Measurements from ENCODE around the gene CMAS. TPM values are rescaled to one million over a fixed set of nuclear protein-coding genes. Genes with fewer than 3 reads are reported as not detected.

The CMAS gene
- total RNA-seq, 1 experiment from 2014 or later = 36.1 TPM

DNA sequence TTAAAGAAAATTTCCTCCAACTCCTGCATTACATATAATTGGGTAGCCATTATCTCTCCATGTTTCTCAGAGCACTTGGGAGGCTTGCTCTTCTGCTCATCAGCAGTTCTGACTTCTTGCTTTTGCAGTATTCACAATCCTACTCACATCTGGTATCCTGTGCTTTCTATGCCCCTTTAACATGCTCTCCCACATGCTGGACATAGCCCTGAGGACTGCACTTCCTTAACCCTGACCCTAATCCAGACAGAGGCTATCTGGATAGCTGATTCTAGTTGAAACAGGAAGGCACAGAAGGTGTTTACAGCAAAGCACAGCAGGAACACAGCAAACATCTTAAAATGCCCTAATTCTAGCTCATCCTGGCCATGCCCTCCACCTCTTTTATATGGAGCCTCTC, 7.3 kb upstream of the CMAS start:
- Histone ChIP-seq H3K4me1 (ENCODE audit: control insufficient read depth in 1 of 2, insufficient read depth in 2 of 2, low read length in 2 of 2) (peaks cover 0 to 4% of the 10 kb centered on the region in 2 experiments; a peak in 1 of 4 replicates), H4K20me1 (ENCODE audit: insufficient read depth) (no peaks in the 10 kb centered on the region), H3K27ac (ENCODE audit: low read depth, low read length) (no peak overlapping the region), H3K4me2 (ENCODE audit: low read length) (no peak overlapping the region), H3K9me3 (ENCODE audit: control insufficient read depth in 1 of 2, insufficient read depth in 1 of 2, low read depth in 1 of 2, low read length in 2 of 2) (no peaks in the 10 kb centered on the region), H3K4me3 (replicated peaks in 1 of 2; ENCODE audit: low read depth in 1 of 2, low read length in 2 of 2) (no peak overlapping the region), H3K9me2 (ENCODE audit: insufficient read depth) (no peaks in the 10 kb centered on the region), H3K79me2 (ENCODE audit: insufficient read depth, low read length) (no peaks in the 10 kb centered on the region), H3K27me3 (ENCODE audit: insufficient read depth, low read length) (no peaks in the 10 kb centered on the region), H2AFZ (ENCODE audit: low read depth, low read length, poor library complexity, severe bottlenecking) (no peak overlapping the region), H3K9ac (ENCODE audit: low read length) (no peak overlapping the region), H3K36me3 (ENCODE audit: control insufficient read depth in 1 of 2, insufficient read depth in 2 of 2, low read length in 2 of 2) (no peaks in the 10 kb centered on the region)
- intact Hi-C loops (cut with micrococcal nuclease) = no loop called here
- no peak for ATAC-seq
- TF ChIP-seq SIN3A (IDR thresholded peaks at IDR 0.05; ENCODE audit: low read depth) (no peak), ELF1 (IDR thresholded peaks at IDR 0.05; ENCODE audit: borderline replicate concordance, low read depth) (no peak), SRF (IDR thresholded peaks at IDR 0.05; ENCODE audit: low read depth) (no peak), EZH2phosphoT487 (IDR thresholded peaks at IDR 0.05; ENCODE audit: borderline replicate concordance) (no peak), ZFX (IDR thresholded peaks at IDR 0.05) (no peak), ZNF274 (IDR thresholded peaks at IDR 0.05; ENCODE audit: low read depth, low read length) (no peak), EGR1 (IDR thresholded peaks at IDR 0.05; ENCODE audit: low read depth) (no peak), SP1 (IDR thresholded peaks at IDR 0.05; ENCODE audit: low read depth) (no peak), CBX3 (IDR thresholded peaks at IDR 0.05; ENCODE audit: low read depth) (no peak), POLR2A (IDR thresholded peaks at IDR 0.05; ENCODE audit: borderline replicate concordance, extremely low read depth, insufficient read depth, insufficient read length) (no peak), FOSL1 (IDR thresholded peaks at IDR 0.05; ENCODE audit: low read depth) (no peak), CEBPB (IDR thresholded peaks at IDR 0.05; ENCODE audit: low read depth) (no peak), YY1 (IDR thresholded peaks at IDR 0.05; ENCODE audit: extremely low read depth, insufficient replicate concordance, low read depth, low read length) (no peak), POLR2AphosphoS5 (IDR thresholded peaks at IDR 0.05; ENCODE audit: low read depth, low read length) (no peak), JUND (IDR thresholded peaks at IDR 0.05) (no peak)
- ChIA-PET CTCF (no interaction called here), RAD21 (ENCODE audit: low non-redundant PET in 1 of 2, low total read pairs in 2 of 2, uncharacterized antibody in 2 of 2, unreplicated experiment in 2 of 2) (no interaction called here), POLR2A (no interaction called here)
- BruUV-seq (replicated peaks) = no TSS peak
- no peak for DNase-seq (ENCODE audit: low read depth, low spot score)

DNA sequence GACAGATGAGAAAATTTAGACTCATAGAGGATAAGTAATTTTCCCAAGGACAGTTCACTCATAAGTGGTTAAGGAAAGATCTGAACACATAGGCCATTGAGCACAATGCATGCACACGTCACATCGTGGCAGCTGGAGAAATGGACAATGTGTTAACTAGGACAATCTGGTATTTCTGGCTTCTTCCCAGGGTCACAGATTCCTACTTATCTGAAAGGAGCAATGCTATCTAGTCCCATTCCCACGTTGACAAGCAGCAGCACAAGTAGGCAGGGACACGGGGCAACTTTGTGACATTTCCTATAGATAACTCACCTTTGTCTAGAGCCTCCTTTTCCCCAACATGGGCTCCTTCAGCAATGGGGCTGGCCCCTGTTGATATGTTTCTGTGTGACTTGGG, 6.7 kb upstream of the CMAS start:
- Histone ChIP-seq H3K9me3 (ENCODE audit: control insufficient read depth in 1 of 2, insufficient read depth in 1 of 2, low read depth in 1 of 2, low read length in 2 of 2) (no peaks in the 10 kb centered on the region), H3K4me2 (ENCODE audit: low read length) (no peak overlapping the region), H3K27me3 (ENCODE audit: insufficient read depth, low read length) (no peaks in the 10 kb centered on the region), H4K20me1 (ENCODE audit: insufficient read depth) (no peaks in the 10 kb centered on the region), H3K4me3 (replicated peaks in 1 of 2; ENCODE audit: low read depth in 1 of 2, low read length in 2 of 2) (no peak overlapping the region), H3K36me3 (ENCODE audit: control insufficient read depth in 1 of 2, insufficient read depth in 2 of 2, low read length in 2 of 2) (no peaks in the 10 kb centered on the region), H3K4me1 (ENCODE audit: control insufficient read depth in 1 of 2, insufficient read depth in 2 of 2, low read length in 2 of 2) (peaks cover 0 to 4% of the 10 kb centered on the region in 2 experiments; a peak in 1 of 4 replicates), H3K79me2 (ENCODE audit: insufficient read depth, low read length) (no peaks in the 10 kb centered on the region), H3K9ac (ENCODE audit: low read length) (no peak overlapping the region), H3K27ac (ENCODE audit: low read depth, low read length) (no peak overlapping the region), H3K9me2 (ENCODE audit: insufficient read depth) (no peaks in the 10 kb centered on the region), H2AFZ (ENCODE audit: low read depth, low read length, poor library complexity, severe bottlenecking) (no peak overlapping the region)
- ATAC-seq (no peak), DNase-seq (ENCODE audit: low read depth, low spot score) (no peak)
- POLR2A ChIA-PET = no interaction called here
- CTCF ChIA-PET = no interaction called here
- TF ChIP-seq CEBPB (IDR thresholded peaks at IDR 0.05; ENCODE audit: low read depth) = no peak
- TF ChIP-seq EZH2 (IDR thresholded peaks at IDR 0.05) = no peak
- TF ChIP-seq, protein P1, sequence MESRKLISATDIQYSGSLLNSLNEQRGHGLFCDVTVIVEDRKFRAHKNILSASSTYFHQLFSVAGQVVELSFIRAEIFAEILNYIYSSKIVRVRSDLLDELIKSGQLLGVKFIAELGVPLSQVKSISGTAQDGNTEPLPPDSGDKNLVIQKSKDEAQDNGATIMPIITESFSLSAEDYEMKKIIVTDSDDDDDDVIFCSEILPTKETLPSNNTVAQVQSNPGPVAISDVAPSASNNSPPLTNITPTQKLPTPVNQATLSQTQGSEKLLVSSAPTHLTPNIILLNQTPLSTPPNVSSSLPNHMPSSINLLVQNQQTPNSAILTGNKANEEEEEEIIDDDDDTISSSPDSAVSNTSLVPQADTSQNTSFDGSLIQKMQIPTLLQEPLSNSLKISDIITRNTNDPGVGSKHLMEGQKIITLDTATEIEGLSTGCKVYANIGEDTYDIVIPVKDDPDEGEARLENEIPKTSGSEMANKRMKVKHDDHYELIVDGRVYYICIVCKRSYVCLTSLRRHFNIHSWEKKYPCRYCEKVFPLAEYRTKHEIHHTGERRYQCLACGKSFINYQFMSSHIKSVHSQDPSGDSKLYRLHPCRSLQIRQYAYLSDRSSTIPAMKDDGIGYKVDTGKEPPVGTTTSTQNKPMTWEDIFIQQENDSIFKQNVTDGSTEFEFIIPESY (IDR thresholded peaks at IDR 0.05; ENCODE audit: extremely low read depth, insufficient replicate concordance, low read length) = no peak
- no peak for TF ChIP-seq SRF (IDR thresholded peaks at IDR 0.05; ENCODE audit: low read depth)
- TF ChIP-seq, protein P2, sequence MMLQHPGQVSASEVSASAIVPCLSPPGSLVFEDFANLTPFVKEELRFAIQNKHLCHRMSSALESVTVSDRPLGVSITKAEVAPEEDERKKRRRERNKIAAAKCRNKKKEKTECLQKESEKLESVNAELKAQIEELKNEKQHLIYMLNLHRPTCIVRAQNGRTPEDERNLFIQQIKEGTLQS (IDR thresholded peaks at IDR 0.05) = no peak
- no peak for TF ChIP-seq ELF1 (IDR thresholded peaks at IDR 0.05; ENCODE audit: borderline replicate concordance, low read depth)
- no peak for TF ChIP-seq EZH2phosphoT487 (IDR thresholded peaks at IDR 0.05; ENCODE audit: borderline replicate concordance)
- TF ChIP-seq RAD21 (IDR thresholded peaks at IDR 0.05; ENCODE audit: low read depth) = no peak
- BruUV-seq (replicated peaks) = no TSS peak
- RAD21 ChIA-PET (ENCODE audit: low non-redundant PET in 1 of 2, low total read pairs in 2 of 2, uncharacterized antibody in 2 of 2, unreplicated experiment in 2 of 2) = no interaction called here
- intact Hi-C loops (cut with micrococcal nuclease) = no loop called here

Measured in HCT116 (cell line).